HG03103 (cell line): Measurements from ENCODE around the gene HUWE1.

Source experiments
- ATAC-seq: cut with Tn5 transposase; IDR thresholded peaks from one replicate; pipeline ENCODE4 v1.9.1; 2021; ENCODE audit warnings: low read depth; ENCODE audit not compliant: unreplicated experiment

The HUWE1 gene

GRCh38 chrX:53621418-53621986 lies 65.0 kb downstream of the HUWE1 start:
- no peak for ATAC-seq

- no peak for ATAC-seq
Measured at GRCh38 chrX:53616946-53617345, 69.6 kb downstream of the HUWE1 start.

GRCh38 chrX:53606456-53606855 lies 80.1 kb downstream of the HUWE1 start:
- ATAC-seq = no peak

- no peak for ATAC-seq
Measured at GRCh38 chrX:53605004-53605403, 81.5 kb downstream of the HUWE1 start.

GRCh38 chrX:53599781-53600396 lies 86.6 kb downstream of the HUWE1 start:
- no peak for ATAC-seq

- ATAC-seq = no peak
Measured at GRCh38 chrX:53598169-53598568, 88.3 kb downstream of the HUWE1 start.

GRCh38 chrX:53595266-53595810 lies 91.2 kb downstream of the HUWE1 start:
- ATAC-seq = no peak

- ATAC-seq = no peak
Measured at GRCh38 chrX:53594354-53594753, 92.2 kb downstream of the HUWE1 start.

GRCh38 chrX:53587795-53588420 lies 98.6 kb downstream of the HUWE1 start:
- no peak for ATAC-seq

- no peak for ATAC-seq
Measured at GRCh38 chrX:53584891-53585290, 101.6 kb downstream of the HUWE1 start.

GRCh38 chrX:53583571-53583970 lies 102.9 kb downstream of the HUWE1 start:
- no peak for ATAC-seq

GRCh38 chrX:53580742-53581504 lies 105.6 kb downstream of the HUWE1 start:
- ATAC-seq = no peak

GRCh38 chrX:53571494-53571893 lies 115.0 kb downstream of the HUWE1 start:
- no peak for ATAC-seq

- ATAC-seq = no peak
Measured at GRCh38 chrX:53563324-53563723, 123.2 kb downstream of the HUWE1 start.

GRCh38 chrX:53561912-53562311 lies 124.6 kb downstream of the HUWE1 start:
- no peak for ATAC-seq

- no peak for ATAC-seq
Measured at GRCh38 chrX:53558646-53559045, 127.9 kb downstream of the HUWE1 start.

- no peak for ATAC-seq
Measured at GRCh38 chrX:53556868-53557267, 129.7 kb downstream of the HUWE1 start.

GRCh38 chrX:53550756-53551463 lies 135.6 kb downstream of the HUWE1 start:
- no peak for ATAC-seq

GRCh38 chrX:53547668-53548067 lies 138.9 kb downstream of the HUWE1 start:
- ATAC-seq = no peak

- ATAC-seq = no peak
Measured at GRCh38 chrX:53544936-53545335, 141.6 kb downstream of the HUWE1 start.

GRCh38 chrX:53538781-53539180 lies 147.7 kb downstream of the HUWE1 start:
- no peak for ATAC-seq
